HepG2 (cell line): ENCODE results near the gene SERPINI1. TPM values are rescaled to one million over a fixed set of nuclear protein-coding genes. Genes with fewer than 3 reads are reported as not detected.

Experiments used
- BRD4 ChIP-seq: sonication (generic); formaldehyde crosslinking; IDR thresholded peaks from 2 replicates; pipeline ENCODE4 v1.4.0; 2020; ENCODE audit warnings: missing genetic modification reagents
- KIAA2018 ChIP-seq: sonication (generic); formaldehyde crosslinking; IDR thresholded peaks from 2 replicates; pipeline ENCODE4 v1.5.0; 2020; ENCODE audit warnings: mild to moderate bottlenecking, missing genetic modification reagents, borderline replicate concordance
- MTERF4 ChIP-seq: sonication (generic); formaldehyde crosslinking; IDR thresholded peaks from 2 replicates; pipeline ENCODE4 v1.8.0; 2023; ENCODE audit warnings: mild to moderate bottlenecking, missing genetic modification reagents
- NONO ChIP-seq, 2 experiments: fragments of 450-650 bp in 1 of 2; sonication (generic) in 1 of 2; formaldehyde crosslinking in 1 of 2; IDR thresholded peaks in 1 of 2; conservative IDR thresholded peaks in 1 of 2; 2 replicates each; pipeline versions ENCODE4 v1.6.1 to v1.8.0; 2017 to 2022; ENCODE audit warnings: mild to moderate bottlenecking in 1 of 2, missing genetic modification reagents in 1 of 2, moderate library complexity in 1 of 2
- SMARCC2 ChIP-seq: fragments of 450-650 bp; IDR thresholded peaks from 2 replicates; pipeline ENCODE4 v1.6.1; 2017; ENCODE audit warnings: antibody characterized with exemption, mild to moderate bottlenecking
- SUZ12 ChIP-seq: fragments of 150-350 bp; IDR thresholded peaks from 2 replicates; pipeline ENCODE4 v1.6.1; 2014; ENCODE audit warnings: low read depth, low read length
- TCF7L2 ChIP-seq: IDR thresholded peaks from 2 replicates; pipeline ENCODE4 v1.6.1; 2011; ENCODE audit warnings: mild to moderate bottlenecking, low read depth, low read length, moderate library complexity
- ZFP36L2 ChIP-seq: sonication (generic); formaldehyde crosslinking; IDR thresholded peaks from 2 replicates; pipeline ENCODE4 v1.4.0; 2020; ENCODE audit warnings: missing genetic modification reagents
- ZFX ChIP-seq: sonication (generic); formaldehyde crosslinking; IDR thresholded peaks from 2 replicates; pipeline ENCODE4 v1.4.0; 2020; ENCODE audit warnings: mild to moderate bottlenecking, low read depth, missing genetic modification reagents, moderate library complexity
- ZNF160 ChIP-seq: sonication (generic); formaldehyde crosslinking; IDR thresholded peaks from 2 replicates; pipeline ENCODE4 v1.8.0; 2022; ENCODE audit warnings: mild to moderate bottlenecking, inconsistent platforms, missing genetic modification reagents
- ZNF326 ChIP-seq: sonication (generic); formaldehyde crosslinking; IDR thresholded peaks from 2 replicates; pipeline ENCODE4 v1.4.0; 2020; ENCODE audit warnings: missing genetic modification reagents, borderline replicate concordance
- ZNF383 ChIP-seq: sonication (generic); formaldehyde crosslinking; IDR thresholded peaks from 2 replicates; pipeline ENCODE4 v1.4.0; 2020; ENCODE audit warnings: missing genetic modification reagents, mild to moderate bottlenecking, borderline replicate concordance
- ZNF574 ChIP-seq: sonication (generic); formaldehyde crosslinking; IDR thresholded peaks from 2 replicates; pipeline ENCODE4 v1.4.0; 2020; ENCODE audit warnings: missing genetic modification reagents
- ZNF800 ChIP-seq: sonication (generic); formaldehyde crosslinking; IDR thresholded peaks from 2 replicates; pipeline ENCODE4 v1.4.0; 2020; ENCODE audit warnings: missing genetic modification reagents
- ZNF879 ChIP-seq: sonication (generic); formaldehyde crosslinking; IDR thresholded peaks from 2 replicates; pipeline ENCODE4 v1.8.1; 2023; ENCODE audit warnings: missing genetic modification reagents
- polyA plus RNA-seq, 8 experiments: library from polyadenylated mRNA; depleted of rRNA in 3 of 8; stranded (reverse) in 7 of 8; unstranded in 1 of 8; fragments of >200 nt; fragmentation: Illumina TruSeq in 4 of 8; extraction: Trizol in 4 of 8; gene quantifications; 2 replicates each; pipeline versions ENCODE4 v1.2.1 to v1.2.3, GENCODE V29; 2011 to 2016; ENCODE audit warnings: low read depth in 4 of 8, missing spikeins in 1 of 8, mixed read lengths in 1 of 8; ENCODE audit not compliant: insufficient read depth in 1 of 8
- total RNA-seq, 5 experiments: library from RNA; depleted of rRNA; stranded (reverse); fragments of >200 nt; fragmentation: Illumina TruSeq; extraction: Trizol; gene quantifications; 2 replicates each; pipeline ENCODE4 v1.2.3, GENCODE V29; 2016; ENCODE audit warnings: low read depth in 1 of 5

Gene SERPINI1
- total and polyA plus RNA-seq, 2 of the 13 experiments (the other 11 are each of a cell fraction or from before 2014, with no cell fraction given) = 14.7 to 58.0 TPM

GRCh38 chr3:167734498-167735232 lies 856 bp upstream of the SERPINI1 start, which contains the start of gene PDCD10 (continued):
- no peak for TF ChIP-seq ZFP36L2
- TF ChIP-seq KIAA2018 (CRISPR knock-in tag) = no peak
- no peak for TF ChIP-seq NONO (IDR thresholded peaks at IDR 0.05)
- peak; percentile 70; the same call in 1 of the 2 replicates for TF ChIP-seq NONO (CRISPR knock-in tag; conservative IDR thresholded peaks at IDR 0.05)
- no peak for TF ChIP-seq ZNF383 (CRISPR knock-in tag)
- peak; percentile 65 for TF ChIP-seq ZNF574 (CRISPR knock-in tag)
- no peak for TF ChIP-seq ZNF160 (CRISPR knock-in tag)
- peak; percentile 95 for TF ChIP-seq ZFX (CRISPR knock-in tag)
- TF ChIP-seq ZNF879 (CRISPR knock-in tag) = 0 out of 2 replicates have a peak, but pooled peaks have one; percentile 68
- TF ChIP-seq SUZ12 = peak; percentile 89
- TF ChIP-seq SMARCC2 = no peak
- TF ChIP-seq ZNF800 (CRISPR knock-in tag) = no peak
- TF ChIP-seq MTERF4 (CRISPR knock-in tag) = no peak
- peak; percentile 49; the same call in 1 of the 2 replicates for TF ChIP-seq BRD4 (CRISPR knock-in tag)
- no peak for TF ChIP-seq TCF7L2
- no peak for TF ChIP-seq ZNF326 (CRISPR knock-in tag)
